H1 (cell line): ENCODE results near the gene RNF130. TPM values are rescaled to one million over a fixed set of nuclear protein-coding genes. Genes with fewer than 3 reads are reported as not detected.

Source experiments
- CTCF ChIA-PET: fragments of 300-600 bp; sonication (Branson Sonifier 250); formaldehyde crosslinking; loops from one replicate; lab custom pipeline; 2021; ENCODE audit not compliant: partially characterized antibody; lab: Charles Lee
- POLR2A ChIA-PET: fragments of 300-600 bp; sonication (Branson Sonifier 250); formaldehyde crosslinking; loops from one replicate; lab custom pipeline; 2021; ENCODE audit warnings: inconsistent platforms; ENCODE audit not compliant: partially characterized antibody; lab: Charles Lee
- DNase-seq, 2 experiments: peaks; one replicate each; pipeline versions ENCODE4 v3.0.0 to v3.0.0-alpha.2; 2010 to 2022; ENCODE audit warnings: low spot score in 2 of 2, low read depth in 1 of 2, mixed read lengths in 1 of 2
- FAIRE-seq: peaks from 2 replicates; lab custom pipeline; 2011; peaks lifted over from hg19 to GRCh38; lab: Jason Lieb, UNC
- H2AFZ ChIP-seq: 2 replicates; pipeline ENCODE4 v1.8.1; 2012; ENCODE audit warnings: low read length, inconsistent platforms
- H2AK5ac ChIP-seq: 2 replicates; pipeline ENCODE4 v1.6.1; 2013; ENCODE audit warnings: low read depth, low read length
- H2BK120ac ChIP-seq: replicated peaks from 2 replicates; pipeline ENCODE3; 2013; ENCODE audit warnings: low read depth, low read length, inconsistent platforms
- H2BK12ac ChIP-seq: 2 replicates; pipeline ENCODE4 v1.6.1; 2013; ENCODE audit warnings: low read depth, low read length
- H2BK15ac ChIP-seq: 2 replicates; pipeline ENCODE4 v1.6.1; 2013; ENCODE audit warnings: low read length
- H2BK20ac ChIP-seq: 2 replicates; pipeline ENCODE4 v1.6.1; 2013; ENCODE audit warnings: low read length
- H2BK5ac ChIP-seq: 2 replicates; pipeline ENCODE4 v1.6.1; 2013; ENCODE audit warnings: low read depth, low read length
- H3K14ac ChIP-seq: 2 replicates; pipeline ENCODE4 v1.6.1; 2013; ENCODE audit warnings: inconsistent platforms; ENCODE audit not compliant: insufficient read length
- H3K18ac ChIP-seq: 2 replicates; pipeline ENCODE4 v1.6.1; 2013; ENCODE audit warnings: low read length; ENCODE audit errors: extremely low read depth
- H3K23ac ChIP-seq: 2 replicates; pipeline ENCODE4 v1.6.1; 2013; ENCODE audit warnings: inconsistent platforms; ENCODE audit not compliant: insufficient read length
- H3K23me2 ChIP-seq: 2 replicates; pipeline ENCODE4 v1.6.1; 2013; ENCODE audit warnings: low read depth, low read length
- H3K27ac ChIP-seq: 2 replicates; pipeline ENCODE4 v1.6.1; 2011; ENCODE audit warnings: low read depth, low read length, inconsistent platforms
- H3K27me3 ChIP-seq, 4 experiments: replicated peaks in 1 of 4; 1 replicate in 1 of 4; 2 replicates in 3 of 4; pipeline versions ENCODE4 v1.6.1 to v1.8.1; 2011 to 2013; ENCODE audit warnings: low read length in 3 of 4, mild to moderate bottlenecking in 3 of 4, inconsistent platforms in 2 of 4, mixed read lengths in 2 of 4, moderate library complexity in 1 of 4; ENCODE audit not compliant: control insufficient read depth in 3 of 4, insufficient read depth in 3 of 4; ENCODE audit errors: extremely low read depth in 1 of 4
- H3K36me3 ChIP-seq, 4 experiments: 2 replicates each; pipeline versions ENCODE4 v1.6.1 to v1.8.1; 2011 to 2013; ENCODE audit warnings: mild to moderate bottlenecking in 4 of 4, low read length in 3 of 4, moderate library complexity in 2 of 4, control low read depth in 1 of 4, inconsistent platforms in 1 of 4; ENCODE audit not compliant: insufficient read depth in 4 of 4, control insufficient read depth in 2 of 4
- H3K4ac ChIP-seq: replicated peaks from 2 replicates; pipeline ENCODE3; 2013; ENCODE audit warnings: low read length, low read depth, mixed read lengths, inconsistent platforms; ENCODE audit not compliant: insufficient read length
- H3K4me1 ChIP-seq, 4 experiments: replicated peaks in 1 of 4; 1 replicate in 1 of 4; 2 replicates in 3 of 4; pipeline versions ENCODE4 v1.6.1 to v1.8.1; 2011 to 2013; ENCODE audit warnings: low read length in 3 of 4, inconsistent platforms in 2 of 4, mixed read lengths in 1 of 4; ENCODE audit not compliant: insufficient read depth in 4 of 4, control insufficient read depth in 3 of 4
- H3K4me2 ChIP-seq, 2 experiments: 2 replicates each; pipeline versions ENCODE4 v1.6.1 to v1.8.1; 2011 to 2013; ENCODE audit warnings: low read depth in 2 of 2, low read length in 2 of 2, control low read depth in 1 of 2, inconsistent platforms in 1 of 2, mild to moderate bottlenecking in 1 of 2; ENCODE audit not compliant: insufficient read depth in 1 of 2
- H3K4me3 ChIP-seq, 4 experiments: fragments of 200-600, 300-600 bp in 1 of 4; sonication (generic), shearing (Covaris generic), sonication (Bioruptor Twin) in 1 of 4; 2 replicates each; pipeline versions ENCODE4 v1.5.1 to v1.8.1; 2011 to 2016; ENCODE audit warnings: low read length in 4 of 4, low read depth in 3 of 4, control low read depth in 2 of 4, inconsistent platforms in 2 of 4, mild to moderate bottlenecking in 2 of 4, mixed read lengths in 1 of 4, moderate library complexity in 1 of 4; ENCODE audit not compliant: insufficient read depth in 2 of 4; ENCODE audit errors: extremely low read depth in 1 of 4
- H3K56ac ChIP-seq: replicated peaks from 2 replicates; pipeline ENCODE3; 2013; ENCODE audit warnings: low read depth, mild to moderate bottlenecking, mixed read lengths, low read length, inconsistent platforms; ENCODE audit not compliant: insufficient read length
- H3K79me1 ChIP-seq: 2 replicates; pipeline ENCODE4 v1.6.1; 2013; ENCODE audit warnings: low read depth, low read length, control low read depth
- H3K79me2 ChIP-seq, 2 experiments: 2 replicates each; pipeline versions ENCODE4 v1.6.1 to v1.8.1; 2012 to 2013; ENCODE audit warnings: low read length in 2 of 2, mild to moderate bottlenecking in 2 of 2, inconsistent platforms in 1 of 2; ENCODE audit not compliant: insufficient read depth in 2 of 2, control insufficient read depth in 1 of 2
- H3K9ac ChIP-seq, 4 experiments: replicated peaks in 1 of 4; 1 replicate in 1 of 4; 2 replicates in 3 of 4; pipeline versions ENCODE4 v1.6.1 to v1.8.1; 2011 to 2013; ENCODE audit warnings: low read depth in 3 of 4, low read length in 3 of 4, control low read depth in 2 of 4, mild to moderate bottlenecking in 2 of 4, moderate library complexity in 2 of 4, inconsistent platforms in 1 of 4; ENCODE audit errors: extremely low read depth in 1 of 4
- H3K9me3 ChIP-seq, 2 experiments: 2 replicates each; pipeline versions ENCODE4 v1.6.1 to v1.8.1; 2012 to 2013; ENCODE audit warnings: mild to moderate bottlenecking in 2 of 2, moderate library complexity in 2 of 2, control low read depth in 1 of 2, inconsistent platforms in 1 of 2, low read depth in 1 of 2, low read length in 1 of 2, mixed read lengths in 1 of 2; ENCODE audit not compliant: insufficient read depth in 2 of 2
- H4K20me1 ChIP-seq, 2 experiments: replicated peaks in 1 of 2; 2 replicates each; pipeline versions ENCODE3 to v1.8.1; 2011 to 2013; ENCODE audit warnings: inconsistent platforms in 2 of 2, low read length in 2 of 2, mild to moderate bottlenecking in 1 of 2; ENCODE audit not compliant: insufficient read depth in 2 of 2, control insufficient read depth in 1 of 2
- H4K5ac ChIP-seq: 2 replicates; pipeline ENCODE4 v1.6.1; 2013; ENCODE audit warnings: low read length, low read depth, mixed read lengths, inconsistent platforms; ENCODE audit not compliant: insufficient read length
- H4K8ac ChIP-seq: 2 replicates; pipeline ENCODE4 v1.8.0; 2013; ENCODE audit warnings: mild to moderate bottlenecking, moderate library complexity, low read length, inconsistent platforms; ENCODE audit not compliant: insufficient read depth; ENCODE audit errors: extremely low read depth
- H4K91ac ChIP-seq: replicated peaks from 2 replicates; pipeline ENCODE3; 2013; ENCODE audit warnings: low read length, mixed read lengths, inconsistent platforms; ENCODE audit not compliant: insufficient read length
- EP300 ChIP-seq, 2 experiments: IDR thresholded peaks; 1 replicate in 1 of 2; 2 replicates in 1 of 2; pipeline ENCODE4 v1.6.1; 2011 to 2012; ENCODE audit warnings: low read depth in 2 of 2, low read length in 2 of 2, mild to moderate bottlenecking in 2 of 2, borderline replicate concordance in 1 of 2, inconsistent platforms in 1 of 2, moderate library complexity in 1 of 2
- ZNF274 ChIP-seq: IDR thresholded peaks from 2 replicates; pipeline ENCODE4 v1.7.0; 2012; ENCODE audit warnings: low read length, borderline replicate concordance; ENCODE audit errors: extremely low read depth
- WGBS, 2 experiments: shearing (Covaris generic) in 1 of 2; methylation state at CpG; one replicate each; pipeline versions ENCODE4 v1.1.6 to v1.1.7; 2013 to 2015; ENCODE audit warnings: low lambda C conversion rate in 2 of 2, mixed read lengths in 2 of 2, inconsistent platforms in 1 of 2, low coverage in 1 of 2, missing lambda C conversion rate in 1 of 2; ENCODE audit not compliant: insufficient replicate concordance in 2 of 2, insufficient coverage in 1 of 2, insufficient read length in 1 of 2; ENCODE audit errors: extremely low coverage in 1 of 2, missing lambda C conversion rate in 1 of 2; 5-methylcytosine and 5-hydroxymethylcytosine counted together
- polyA plus RNA-seq, 7 experiments: library from polyadenylated mRNA; depleted of rRNA in 3 of 7; stranded (reverse) in 5 of 7; unstranded in 2 of 7; fragments of >200 nt in 5 of 7; fragments of 200-250 nt in 2 of 7; gene quantifications; 1 replicate in 5 of 7; 2 replicates in 1 of 7; 4 replicates in 1 of 7; pipeline versions ENCODE4 v1.2.1 to v1.2.3, GENCODE V29; 2011 to 2013; ENCODE audit warnings: missing spikeins in 2 of 7, mixed read lengths in 2 of 7
- total RNA-seq: library from RNA; stranded (reverse); fragmentation: NEBNext Ultra II Directional; extraction: Animal tissue kit (Norgen Biotek cat#: 25700); gene quantifications from 2 replicates; pipeline ENCODE4 v1.2.1, GENCODE V29; 2021

The RNF130 gene
- total and polyA plus RNA-seq, 2 of the 8 experiments (the other 6 are each of a cell fraction or from before 2014, with no cell fraction given): 65.1 to 70.0 TPM

DNA sequence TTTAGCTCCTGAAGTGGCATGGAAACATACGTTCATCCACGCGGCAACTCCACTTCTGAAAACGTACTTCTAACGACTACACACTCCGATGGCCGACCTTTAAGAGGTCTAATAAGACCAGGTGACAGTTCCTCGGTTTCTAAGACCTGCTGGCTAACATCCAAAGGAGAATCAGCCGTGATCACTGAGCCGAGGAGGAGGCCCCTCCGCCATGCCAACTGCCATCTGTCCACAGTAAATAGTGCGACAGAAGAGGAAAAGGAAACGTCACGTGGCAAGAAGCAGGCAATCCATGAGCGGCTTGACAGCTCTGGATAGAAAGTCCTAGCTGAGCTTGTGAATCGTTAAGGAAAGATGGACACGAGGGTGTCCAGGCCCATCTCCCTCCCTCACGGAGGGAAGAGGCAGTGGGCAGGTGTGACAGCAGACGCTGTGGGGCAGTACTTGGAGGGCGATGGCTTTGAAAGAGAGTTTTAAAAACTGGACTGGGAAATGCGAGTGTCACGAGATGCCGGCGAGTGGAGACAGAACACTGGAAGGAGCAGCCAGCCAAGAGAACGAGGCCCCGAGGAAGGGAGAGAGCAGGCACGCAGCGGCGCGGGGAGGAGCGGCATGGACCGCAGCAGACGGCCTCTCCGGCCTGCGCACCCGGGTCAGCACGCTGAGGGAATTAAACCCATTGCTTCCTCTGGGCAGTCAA, 97.2 kb downstream of the RNF130 start:
- Histone ChIP-seq H3K4me3 (no peak overlapping the region), H3K18ac (no peak overlapping the region), H2AFZ (no peak overlapping the region), H3K23ac (no peak overlapping the region), H3K4me2 (no peak overlapping the region), H4K20me1 (peaks cover 0 to 10% of the 10 kb centered on the region in 2 experiments), H3K14ac (no peak overlapping the region), H3K36me3 (peaks cover 2 to 48% (median 20%) of the 10 kb centered on the region in 4 experiments; a peak in 7 of 8 replicates), H3K23me2 (no peaks in the 10 kb centered on the region), H2BK15ac (no peak overlapping the region), H3K56ac (no peak overlapping the region), H2AK5ac (no peak overlapping the region), H3K4me1 (no peaks in the 10 kb centered on the region; a peak in 1 of 7 replicates), H2BK5ac (no peak overlapping the region), H3K79me1 (no peaks in the 10 kb centered on the region), H3K27ac (no peak overlapping the region), H3K9me3 (no peaks in the 10 kb centered on the region), H3K27me3 (no peaks in the 10 kb centered on the region), H3K79me2 (no peaks in the 10 kb centered on the region; a peak in 1 of 4 replicates), H4K8ac (no peak overlapping the region), H4K91ac (no peak overlapping the region), H4K5ac (no peak overlapping the region), H2BK120ac (no peak overlapping the region), H3K9ac (no peak overlapping the region), H3K4ac (no peak overlapping the region), H2BK12ac (no peak overlapping the region), H2BK20ac (no peak overlapping the region)
- no peak for TF ChIP-seq ZNF274
- TF ChIP-seq EP300 (IDR thresholded peaks at IDR 0.05; ENCODE audit: borderline replicate concordance in 1 of 2, low read depth in 2 of 2, low read length in 2 of 2): no peak
- FAIRE-seq (no peak), DNase-seq (no peak)
- CTCF ChIA-PET: interaction anchor here (0.6 to 2.2 kb wide), 21 partner anchors 9 to 137 kb away, joined by 3 to 18 read pairs (median 4); no protein-coding TSS in a partner anchor
- WGBS, 2 experiments: 91% methylated on average over 37 of the region's 37 CpGs; no CpG with 5 or more reads in 1 of the 2 experiments
- POLR2A ChIA-PET: interaction anchor here (0.9 kb wide), 1 partner anchor 68 kb away, joined by 3 read pairs; no protein-coding TSS in a partner anchor
